GM12875 (cell line): ENCODE measurements around the gene KRTAP12-1.

Experiments
- H3K4me3 ChIP-seq: one replicate; pipeline ENCODE4 v1.5.1; 2011; ENCODE audit warnings: low read depth, low read length, control low read depth
- TF ChIP-seq, protein P1 (sequence below): IDR thresholded peaks from 2 replicates; pipeline ENCODE4 v1.5.1; 2011; ENCODE audit warnings: low read depth, mild to moderate bottlenecking, control low read depth, inconsistent platforms, low read length, moderate library complexity, borderline replicate concordance; ENCODE audit not compliant: insufficient read depth

The KRTAP12-1 gene

DNA sequence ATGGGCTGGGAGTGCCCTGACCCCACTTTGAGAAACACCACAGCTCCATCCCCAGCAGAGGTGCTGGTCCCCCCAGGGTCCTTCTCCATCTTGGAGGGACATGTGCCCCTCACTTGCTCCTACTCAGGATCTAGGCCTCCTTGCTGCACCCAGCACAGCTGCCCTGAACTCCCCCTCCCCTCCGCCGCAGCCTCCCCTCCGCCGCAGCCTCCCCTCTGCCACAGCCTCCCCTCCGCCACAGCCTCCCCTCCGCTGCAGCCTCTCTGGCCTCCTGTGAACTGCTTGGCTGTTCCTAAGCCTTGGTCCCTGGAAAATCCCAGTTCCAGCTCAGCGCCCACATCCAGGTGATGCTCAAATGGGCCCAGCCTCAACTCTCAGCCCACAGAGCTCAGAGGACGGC lies 45.4 kb upstream of the KRTAP12-1 start:
- TF ChIP-seq, protein P1, sequence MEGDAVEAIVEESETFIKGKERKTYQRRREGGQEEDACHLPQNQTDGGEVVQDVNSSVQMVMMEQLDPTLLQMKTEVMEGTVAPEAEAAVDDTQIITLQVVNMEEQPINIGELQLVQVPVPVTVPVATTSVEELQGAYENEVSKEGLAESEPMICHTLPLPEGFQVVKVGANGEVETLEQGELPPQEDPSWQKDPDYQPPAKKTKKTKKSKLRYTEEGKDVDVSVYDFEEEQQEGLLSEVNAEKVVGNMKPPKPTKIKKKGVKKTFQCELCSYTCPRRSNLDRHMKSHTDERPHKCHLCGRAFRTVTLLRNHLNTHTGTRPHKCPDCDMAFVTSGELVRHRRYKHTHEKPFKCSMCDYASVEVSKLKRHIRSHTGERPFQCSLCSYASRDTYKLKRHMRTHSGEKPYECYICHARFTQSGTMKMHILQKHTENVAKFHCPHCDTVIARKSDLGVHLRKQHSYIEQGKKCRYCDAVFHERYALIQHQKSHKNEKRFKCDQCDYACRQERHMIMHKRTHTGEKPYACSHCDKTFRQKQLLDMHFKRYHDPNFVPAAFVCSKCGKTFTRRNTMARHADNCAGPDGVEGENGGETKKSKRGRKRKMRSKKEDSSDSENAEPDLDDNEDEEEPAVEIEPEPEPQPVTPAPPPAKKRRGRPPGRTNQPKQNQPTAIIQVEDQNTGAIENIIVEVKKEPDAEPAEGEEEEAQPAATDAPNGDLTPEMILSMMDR, result no peak
- no peak overlapping the region for H3K4me3 ChIP-seq

DNA sequence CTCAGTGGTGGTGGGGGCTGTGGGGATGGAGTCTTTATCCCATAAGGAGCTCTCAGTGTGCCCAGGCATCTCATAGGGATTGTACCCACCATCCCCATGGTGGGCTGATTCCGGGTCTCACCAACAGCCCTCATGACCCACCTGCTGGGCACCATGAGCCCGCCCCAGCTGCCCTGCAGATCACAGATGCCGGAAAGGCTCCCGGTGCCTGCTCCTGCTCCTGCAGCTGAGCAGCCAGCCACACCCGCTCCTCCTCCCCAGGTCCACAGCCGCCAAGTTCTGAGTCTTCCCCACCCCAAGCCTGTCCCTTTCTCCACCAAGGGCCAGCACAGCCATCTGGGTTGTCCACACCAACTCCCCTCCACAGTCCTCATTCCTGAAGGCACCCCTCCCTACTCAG lies 44.9 kb upstream of the KRTAP12-1 start:
- TF ChIP-seq, protein P1, result no peak

DNA sequence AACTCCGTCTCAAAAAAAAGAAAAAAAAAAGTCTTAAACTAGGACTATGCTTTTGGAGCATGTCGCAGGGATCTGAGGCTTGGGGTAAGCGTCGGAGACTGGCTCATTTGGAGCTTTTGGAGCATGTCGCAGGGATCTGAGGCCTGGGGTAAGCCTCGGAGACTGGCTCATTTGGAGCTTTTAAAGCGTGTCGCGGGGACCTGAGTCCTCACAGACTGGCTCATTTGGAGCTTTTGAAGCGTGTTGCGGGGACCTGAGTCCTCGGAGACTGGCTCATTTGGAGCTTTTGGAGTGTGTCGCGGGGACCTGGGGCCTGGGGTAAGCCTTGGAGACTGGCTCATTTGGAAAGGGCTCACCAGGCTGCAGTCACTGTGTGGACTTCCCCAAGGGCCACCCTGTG lies 43.0 kb upstream of the KRTAP12-1 start:
- H3K4me3 ChIP-seq, result no peak overlapping the region
- TF ChIP-seq, protein P1, result no peak

More for the DNA sequence above, 44.9 kb upstream of the KRTAP12-1 start:
- no peak overlapping the region for H3K4me3 ChIP-seq

DNA sequence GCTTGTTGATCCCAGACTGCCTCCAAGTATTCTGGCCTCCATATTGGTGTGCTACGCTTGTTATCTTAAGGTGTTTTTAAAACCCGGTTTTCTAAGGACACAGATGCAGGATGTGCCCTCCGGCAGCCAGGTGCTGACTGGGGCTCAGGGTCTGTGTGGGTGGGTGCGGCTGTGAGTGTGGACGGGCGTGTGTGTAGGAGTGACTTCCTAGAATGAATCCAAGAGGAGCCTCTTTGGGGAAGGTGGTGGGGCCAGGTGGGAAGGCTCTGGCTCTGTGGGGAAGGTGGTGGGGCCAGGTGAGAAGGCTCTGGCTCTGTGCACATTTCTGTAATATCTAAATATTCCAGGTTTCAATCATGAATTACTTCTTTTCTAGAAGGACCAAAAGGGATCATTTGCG lies 42.2 kb upstream of the KRTAP12-1 start:
- no peak overlapping the region for H3K4me3 ChIP-seq

DNA sequence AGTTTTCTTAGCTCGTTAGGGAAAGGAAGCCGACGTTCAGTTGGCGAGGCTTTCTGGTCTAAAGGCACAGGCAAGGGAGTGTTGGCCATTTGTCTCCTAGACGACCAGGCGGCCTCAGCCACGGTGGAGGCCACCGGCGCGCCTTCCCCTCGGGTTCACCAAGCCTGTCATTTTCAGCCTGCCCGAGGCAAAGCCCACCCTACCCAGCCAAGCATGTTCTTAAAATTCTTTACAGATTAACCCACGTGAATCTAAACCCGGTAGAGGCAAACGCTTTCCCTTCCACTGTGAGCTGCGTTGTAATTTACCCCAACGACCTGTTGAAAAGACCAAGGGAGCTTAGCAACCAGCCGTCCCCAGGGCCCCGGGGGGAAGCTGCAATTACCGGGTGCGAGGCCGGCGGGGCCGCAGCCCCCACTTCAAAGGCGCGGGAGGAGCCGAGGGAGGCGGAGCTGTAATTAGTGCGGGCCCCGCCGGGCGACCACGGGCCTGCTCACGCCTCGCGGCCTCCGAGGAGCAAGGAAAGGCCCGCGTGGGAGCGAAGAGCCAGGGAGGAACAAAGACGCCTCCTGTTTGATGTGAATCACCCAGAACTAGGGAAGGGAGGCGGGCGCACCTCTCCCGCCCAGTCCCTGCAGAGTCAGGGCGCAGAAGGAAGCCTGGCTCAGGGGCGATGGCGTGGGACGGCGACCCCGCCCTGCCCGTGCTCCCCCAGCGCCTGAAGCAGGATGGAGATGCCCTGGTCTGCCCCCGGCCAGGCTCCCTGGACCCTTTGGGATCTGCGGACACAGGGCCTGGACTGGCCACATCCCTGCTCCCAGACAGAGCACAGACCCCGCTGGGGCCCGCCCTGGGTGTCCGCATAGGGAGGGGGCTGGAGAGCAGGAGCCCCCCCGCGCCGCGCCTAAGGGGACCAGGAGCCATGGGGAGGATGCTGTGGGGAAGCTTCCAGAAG lies 41.5 kb upstream of the KRTAP12-1 start:
- no peak overlapping the region for H3K4me3 ChIP-seq
- TF ChIP-seq, protein P1, result no peak

More for the DNA sequence above, 42.2 kb upstream of the KRTAP12-1 start:
- TF ChIP-seq, protein P1, result no peak

DNA sequence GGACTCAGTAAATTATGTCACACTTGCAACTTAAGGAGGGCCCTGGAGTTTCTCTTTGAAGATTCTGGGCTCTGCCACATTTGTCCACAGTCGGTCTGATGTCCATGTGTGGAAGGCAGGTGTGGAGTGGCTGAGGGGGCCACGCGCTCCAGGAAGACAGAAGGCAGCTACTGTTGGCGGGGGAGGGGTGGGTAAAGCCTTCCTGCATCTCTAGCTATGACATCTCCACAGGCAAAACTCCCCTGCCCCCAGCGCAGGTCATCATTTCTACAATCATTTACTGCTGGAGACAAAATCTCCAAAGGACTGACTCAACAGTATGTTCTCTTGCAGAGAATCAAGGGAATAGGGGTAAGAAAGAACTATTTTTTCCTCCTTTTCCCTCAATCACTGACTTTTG lies 40.8 kb upstream of the KRTAP12-1 start:
- no peak overlapping the region for H3K4me3 ChIP-seq
- TF ChIP-seq, protein P1, result no peak

DNA sequence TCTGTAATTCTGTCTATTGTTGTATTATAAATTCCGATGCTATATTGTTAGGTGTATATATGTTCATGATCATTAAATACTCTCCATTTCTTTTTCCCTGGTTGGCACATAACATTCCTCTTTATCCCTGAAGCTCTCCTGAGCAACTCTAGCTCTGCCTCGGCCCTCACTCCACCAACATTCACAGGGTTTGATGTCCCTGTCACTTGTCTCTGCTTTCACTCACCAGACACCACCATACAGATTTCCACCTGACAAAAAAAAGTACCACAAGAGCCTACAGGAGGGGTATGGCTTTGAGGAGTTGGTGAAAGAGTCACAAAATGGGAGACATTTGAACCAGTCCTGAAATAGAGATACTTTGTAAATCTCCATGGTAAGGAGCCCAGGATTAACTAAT lies 38.2 kb upstream of the KRTAP12-1 start:
- TF ChIP-seq, protein P1, result no peak
- H3K4me3 ChIP-seq, result no peak overlapping the region
